Kidney (tissue), 14 donors: Measurements from ENCODE around the gene HARBI1. TPM values are rescaled to one million over a fixed set of nuclear protein-coding genes. Genes with fewer than 3 reads are reported as not detected.

Experiments used
- DNase-seq, 5 donors: peaks; one replicate each; pipeline ENCODE4 v3.0.0-alpha.2; 2013 to 2020
- FAIRE-seq: peaks from 2 replicates; lab custom pipeline; 2012; peaks lifted over from hg19 to GRCh38; lab: Jason Lieb, UNC
- H3K27ac ChIP-seq, 2 donors: one replicate each; pipeline ENCODE4 v1.7.0; 2013; ENCODE audit warnings: low read depth in 2 of 2, low read length in 2 of 2, inconsistent platforms in 1 of 2
- H3K27me3 ChIP-seq: one replicate; pipeline ENCODE4 v1.7.1; 2013; ENCODE audit warnings: low read length, inconsistent platforms; ENCODE audit not compliant: control insufficient read depth, insufficient read depth
- H3K36me3 ChIP-seq, 3 donors: one replicate each; pipeline versions ENCODE4 v1.7.0 to v1.7.1; 2013; ENCODE audit warnings: low read length in 3 of 3, control low read depth in 1 of 3, inconsistent platforms in 1 of 3; ENCODE audit not compliant: insufficient read depth in 3 of 3, control insufficient read depth in 2 of 3
- H3K4me1 ChIP-seq, 3 donors: one replicate each; pipeline versions ENCODE4 v1.7.0 to v1.7.1; 2013; ENCODE audit warnings: low read length in 3 of 3, inconsistent platforms in 1 of 3, low read depth in 1 of 3; ENCODE audit not compliant: control insufficient read depth in 2 of 3, insufficient read depth in 2 of 3
- H3K4me3 ChIP-seq, 3 donors: one replicate each; pipeline versions ENCODE4 v1.7.0 to v1.8.1; 2013; ENCODE audit warnings: low read length in 3 of 3, control low read depth in 1 of 3, inconsistent platforms in 1 of 3
- H3K9ac ChIP-seq, 3 donors: one replicate each; pipeline versions ENCODE4 v1.7.0 to v1.7.1; 2013; ENCODE audit warnings: low read length in 3 of 3, control low read depth in 1 of 3, inconsistent platforms in 1 of 3
- H3K9me3 ChIP-seq, 3 donors: one replicate each; pipeline versions ENCODE4 v1.7.0 to v1.7.1; 2013; ENCODE audit warnings: low read length in 3 of 3, control low read depth in 1 of 3, inconsistent platforms in 1 of 3; ENCODE audit not compliant: control insufficient read depth in 2 of 3, insufficient read depth in 1 of 3
- CTCF ChIP-seq: IDR thresholded peaks from 3 replicates; pipeline ENCODE4 v1.5.1; 2012; ENCODE audit warnings: mild to moderate bottlenecking, moderate library complexity, borderline replicate concordance; ENCODE audit not compliant: insufficient read depth; ENCODE audit errors: extremely low read depth
- intact Hi-C: fragments of 100-400 bp; cut with DNase I; formaldehyde crosslinking; loops from one replicate; pipeline ENCODE4 v1.11.1; 2022
- polyA plus RNA-seq: library from polyadenylated mRNA; stranded (reverse); fragments of 350-450 nt; fragmentation: Illumina TruSeq; extraction: RNeasy Lipid Tissue Mini Kit (QIAGEN cat#74804); gene quantifications from one replicate; pipeline ENCODE4 v1.2.3, GENCODE V29; 2014; ENCODE audit warnings: low read depth, low replicate concordance; ENCODE audit not compliant: insufficient read depth
- total RNA-seq: library from RNA; stranded (reverse); fragmentation: NEBNext Ultra II Directional; extraction: Animal tissue kit (Norgen Biotek cat#: 25700); gene quantifications from one replicate; pipeline ENCODE4 v1.2.1, GENCODE V29; 2021
- donor health status: control.
- donor health status: control.
- donor health status: control.
- donor health status: control.
- donor health status: control.
- donor health status: DM: yes; HTN: yes; CAD: no.
- donor health status: Normal renal cell carcinoma (clear cell type).

Gene HARBI1
- total and polyA plus RNA-seq, 2 donors from 2014 or later = 2.5 to 4.0 TPM

- intact Hi-C loops = no loop called here
- H3K4me3 ChIP-seq = no peak overlapping the region
- no peaks in the 10 kb centered on the region for H3K27me3 ChIP-seq
- H3K36me3 ChIP-seq = no peaks in the 10 kb centered on the region
- no peaks in the 10 kb centered on the region for H3K9me3 ChIP-seq
- H3K4me1 ChIP-seq = peaks cover 0 to 6% (median 4%) of the 10 kb centered on the region in 3 donors
- FAIRE-seq = no peak
- no peak overlapping the region for H3K9ac ChIP-seq
- no peak for DNase-seq
- no peak overlapping the region for H3K27ac ChIP-seq
- no peak for TF ChIP-seq CTCF
Measured at GRCh38 chr11:46597155-46597554, 19.9 kb downstream of the HARBI1 start.

- intact Hi-C loops = no loop called here
- DNase-seq = no peak
- no peak overlapping the region for H3K4me3 ChIP-seq
- peaks cover 4 to 12% (median 7%) of the 10 kb centered on the region in 3 donors for H3K4me1 ChIP-seq
- no peak overlapping the region for H3K27ac ChIP-seq
- FAIRE-seq = no peak
- H3K9ac ChIP-seq = no peak overlapping the region
- H3K36me3 ChIP-seq = no peaks in the 10 kb centered on the region
- no peaks in the 10 kb centered on the region for H3K27me3 ChIP-seq
- no peak for TF ChIP-seq CTCF
- no peaks in the 10 kb centered on the region for H3K9me3 ChIP-seq
Measured at GRCh38 chr11:46594785-46595184, 22.2 kb downstream of the HARBI1 start.

- Histone ChIP-seq H3K27me3 (no peaks in the 10 kb centered on the region), H3K4me1 (peaks cover 4 to 12% (median 7%) of the 10 kb centered on the region in 3 donors), H3K36me3 (no peaks in the 10 kb centered on the region), H3K9ac (peak overlapping the region in 2 of 3 donors; percentile 78 to 84), H3K27ac (peak overlapping the region; percentile 59 to 64), H3K4me3 (peak overlapping the region; percentile 79 to 90 (median 79)), H3K9me3 (no peaks in the 10 kb centered on the region)
- DNase-seq = no peak
- FAIRE-seq = no peak
- intact Hi-C loops = no loop called here
- no peak for TF ChIP-seq CTCF
Measured at GRCh38 chr11:46594374-46594700, 22.7 kb downstream of the HARBI1 start.
